Nephron progenitor cell (in vitro differentiated cells): ENCODE measurements around the gene LRCH1.
"Not testable (repeated sequence)": the region's sequence is repeated elsewhere in the genome, so short reads cannot be mapped to it uniquely, and the experiment has no call there.

Source experiments
- DNase-seq: peaks from one replicate; pipeline ENCODE4 v3.0.0; 2021
- H3K27ac Mint-ChIP-seq: 2 replicates; pipeline ENCODE4 v1.8.0; 2021; ENCODE audit warnings: mild to moderate bottlenecking, moderate library complexity, mixed read lengths
- H3K27me3 Mint-ChIP-seq: 2 replicates; pipeline ENCODE4 v1.8.0; 2021; ENCODE audit warnings: mild to moderate bottlenecking, low read depth, mixed read lengths; ENCODE audit not compliant: poor library complexity
- H3K36me3 Mint-ChIP-seq: 2 replicates; pipeline ENCODE4 v1.8.0; 2021; ENCODE audit warnings: low read depth, mixed read lengths
- H3K4me1 Mint-ChIP-seq: 2 replicates; pipeline ENCODE4 v1.8.0; 2021; ENCODE audit warnings: mixed read lengths
- H3K4me3 Mint-ChIP-seq: 2 replicates; pipeline ENCODE4 v1.8.0; 2021; ENCODE audit warnings: mild to moderate bottlenecking, moderate library complexity, mixed read lengths
- H3K9me3 Mint-ChIP-seq: 2 replicates; pipeline ENCODE4 v1.8.0; 2021; ENCODE audit warnings: mild to moderate bottlenecking, moderate library complexity, mixed read lengths
- CTCF ChIP-seq: fragments of 200-600 bp; sonication (generic); IDR thresholded peaks from 2 replicates; pipeline ENCODE4 v1.5.0; 2021; ENCODE audit warnings: antibody characterized with exemption

The LRCH1 gene

GRCh38 chr13:46757640-46758039, 204.7 kb downstream of the LRCH1 start:
- TF ChIP-seq CTCF: no peak
- H3K4me1 Mint-ChIP-seq: peaks cover 27% of the 10 kb centered on the region
- no peak for DNase-seq
- no peaks in the 10 kb centered on the region for H3K36me3 Mint-ChIP-seq
- no peaks in the 10 kb centered on the region for H3K27me3 Mint-ChIP-seq
- H3K27ac Mint-ChIP-seq: peak overlapping the region; percentile 29
- no peaks in the 10 kb centered on the region for H3K9me3 Mint-ChIP-seq
- H3K4me3 Mint-ChIP-seq: no peak overlapping the region

GRCh38 chr13:46759846-46760245, 206.9 kb downstream of the LRCH1 start:
- H3K27ac Mint-ChIP-seq: peak overlapping the region; percentile 88
- TF ChIP-seq CTCF: no peak
- H3K9me3 Mint-ChIP-seq: no peaks in the 10 kb centered on the region
- DNase-seq: no peak
- H3K4me3 Mint-ChIP-seq: no peak overlapping the region
- peaks cover 3% of the 10 kb centered on the region for H3K27me3 Mint-ChIP-seq
- peaks cover 27% of the 10 kb centered on the region for H3K4me1 Mint-ChIP-seq
- no peaks in the 10 kb centered on the region for H3K36me3 Mint-ChIP-seq

GRCh38 chr13:46761174-46761573, 208.2 kb downstream of the LRCH1 start:
- Mint-ChIP-seq H3K9me3 (no peaks in the 10 kb centered on the region), H3K27me3 (peaks cover 3% of the 10 kb centered on the region), H3K4me3 (no peak overlapping the region), H3K36me3 (no peaks in the 10 kb centered on the region), H3K27ac (peak overlapping the region; percentile 21), H3K4me1 (peaks cover 27% of the 10 kb centered on the region)
- no peak for TF ChIP-seq CTCF
- DNase-seq: no peak

- DNase-seq: no peak
- TF ChIP-seq CTCF: no peak
- no peaks in the 10 kb centered on the region for H3K36me3 Mint-ChIP-seq
Observed at GRCh38 chr13:46761866-46762265, 208.9 kb downstream of the LRCH1 start.

GRCh38 chr13:46769925-46770324, 217.0 kb downstream of the LRCH1 start:
- H3K4me1 Mint-ChIP-seq: not testable (repeated sequence)

More at GRCh38 chr13:46761866-46762265, 208.9 kb downstream of the LRCH1 start:
- H3K27me3 Mint-ChIP-seq: peaks cover 3% of the 10 kb centered on the region
- H3K4me1 Mint-ChIP-seq: peaks cover 27% of the 10 kb centered on the region
- no peak overlapping the region for H3K27ac Mint-ChIP-seq
- no peaks in the 10 kb centered on the region for H3K9me3 Mint-ChIP-seq
- H3K4me3 Mint-ChIP-seq: no peak overlapping the region

GRCh38 chr13:46771693-46772092, 218.7 kb downstream of the LRCH1 start:
- H3K4me1 Mint-ChIP-seq: no peaks in the 10 kb centered on the region
- H3K9me3 Mint-ChIP-seq: no peaks in the 10 kb centered on the region
- no peak overlapping the region for H3K27ac Mint-ChIP-seq
- H3K36me3 Mint-ChIP-seq: peaks cover 68% of the 10 kb centered on the region
- H3K4me3 Mint-ChIP-seq: no peak overlapping the region
- DNase-seq: no peak
- no peak for TF ChIP-seq CTCF
- no peaks in the 10 kb centered on the region for H3K27me3 Mint-ChIP-seq

More at GRCh38 chr13:46769925-46770324, 217.0 kb downstream of the LRCH1 start:
- not testable (repeated sequence) for H3K27ac Mint-ChIP-seq, DNase-seq, H3K9me3 Mint-ChIP-seq, H3K4me3 Mint-ChIP-seq, H3K27me3 Mint-ChIP-seq
- H3K36me3 Mint-ChIP-seq: peaks cover 53% of the 10 kb centered on the region
